ENCODE measurements around the gene WDR91.

DNA sequence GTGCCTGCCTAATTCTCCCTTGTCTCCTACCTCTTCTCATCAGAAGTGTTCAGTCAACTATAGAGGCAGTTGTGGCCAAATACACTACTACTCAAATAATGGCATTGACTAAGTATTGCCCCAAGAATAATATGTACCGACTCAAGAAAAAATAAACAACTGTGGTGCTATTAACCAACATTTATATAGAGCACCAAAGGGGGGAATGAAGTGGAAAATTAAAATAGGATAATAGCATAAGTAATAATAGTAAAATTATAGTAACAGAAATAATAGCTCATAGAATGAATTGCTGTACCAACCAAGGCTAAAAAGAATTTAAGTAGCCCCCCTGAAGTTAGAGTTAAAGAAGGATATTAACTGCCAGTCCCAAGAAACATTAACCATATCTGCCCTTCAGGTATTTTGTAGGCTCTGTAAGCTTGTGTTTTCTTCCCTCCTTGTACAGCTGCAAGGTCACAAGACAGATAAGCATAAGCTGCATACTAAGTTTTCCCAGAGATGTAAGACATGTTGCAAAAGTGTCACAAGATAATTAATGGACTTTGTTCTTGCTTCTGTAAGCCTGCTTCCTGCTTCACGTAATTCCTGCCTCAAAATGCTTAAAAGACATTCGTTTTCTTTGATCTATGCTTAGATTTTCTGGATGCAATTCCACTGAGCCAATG, 29.9 kb downstream of the WDR91 start:
- TF ChIP-seq, protein P1, sequence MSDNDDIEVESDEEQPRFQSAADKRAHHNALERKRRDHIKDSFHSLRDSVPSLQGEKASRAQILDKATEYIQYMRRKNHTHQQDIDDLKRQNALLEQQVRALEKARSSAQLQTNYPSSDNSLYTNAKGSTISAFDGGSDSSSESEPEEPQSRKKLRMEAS (IDR thresholded peaks at IDR 0.05) = no peak
- TF ChIP-seq, protein P2, sequence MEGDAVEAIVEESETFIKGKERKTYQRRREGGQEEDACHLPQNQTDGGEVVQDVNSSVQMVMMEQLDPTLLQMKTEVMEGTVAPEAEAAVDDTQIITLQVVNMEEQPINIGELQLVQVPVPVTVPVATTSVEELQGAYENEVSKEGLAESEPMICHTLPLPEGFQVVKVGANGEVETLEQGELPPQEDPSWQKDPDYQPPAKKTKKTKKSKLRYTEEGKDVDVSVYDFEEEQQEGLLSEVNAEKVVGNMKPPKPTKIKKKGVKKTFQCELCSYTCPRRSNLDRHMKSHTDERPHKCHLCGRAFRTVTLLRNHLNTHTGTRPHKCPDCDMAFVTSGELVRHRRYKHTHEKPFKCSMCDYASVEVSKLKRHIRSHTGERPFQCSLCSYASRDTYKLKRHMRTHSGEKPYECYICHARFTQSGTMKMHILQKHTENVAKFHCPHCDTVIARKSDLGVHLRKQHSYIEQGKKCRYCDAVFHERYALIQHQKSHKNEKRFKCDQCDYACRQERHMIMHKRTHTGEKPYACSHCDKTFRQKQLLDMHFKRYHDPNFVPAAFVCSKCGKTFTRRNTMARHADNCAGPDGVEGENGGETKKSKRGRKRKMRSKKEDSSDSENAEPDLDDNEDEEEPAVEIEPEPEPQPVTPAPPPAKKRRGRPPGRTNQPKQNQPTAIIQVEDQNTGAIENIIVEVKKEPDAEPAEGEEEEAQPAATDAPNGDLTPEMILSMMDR (IDR thresholded peaks at IDR 0.05) = no peak
- TF ChIP-seq POLR2A (IDR thresholded peaks at IDR 0.05; ENCODE audit: low read length) (no peak), HEYL (CRISPR knock-in tag; IDR thresholded peaks at IDR 0.05) (no peak)
